IMR-90 (cell line): Measurements from ENCODE around the gene NAA50. TPM values are rescaled to one million over a fixed set of nuclear protein-coding genes. Genes with fewer than 3 reads are reported as not detected.

Experiments
- ATAC-seq: fragments of 200-7000 bp; cut with Tn5 transposase; 2 replicates; pipeline ENCODE4 v1.9.1; 2020; ENCODE audit warnings: low read depth, mild to moderate bottlenecking, moderate library complexity
- BruUV-seq: library from RNA; stranded (reverse); fragments of 400-500 nt; replicated peaks from 2 replicates; lab custom pipeline; 2021; lab: Mats Ljungman, UMichigan
- CTCF ChIA-PET: fragments of 300-600 bp; formaldehyde crosslinking; extraction: SDS; loops from one replicate; lab custom pipeline; 2021; ENCODE audit warnings: antibody characterized with exemption; lab: Yijun Ruan, JAX
- POLR2A ChIA-PET: fragments of 300-600 bp; sonication (Branson Sonifier 250); formaldehyde crosslinking; loops from one replicate; lab custom pipeline; 2022; ENCODE audit warnings: antibody characterized with exemption; ENCODE audit not compliant: unreplicated experiment; lab: Charles Lee
- DNase-seq: peaks from one replicate; pipeline ENCODE4 v3.0.0; 2013
- H2AFZ ChIP-seq: replicated peaks from 2 replicates; pipeline ENCODE3; 2013; ENCODE audit warnings: low read length, mild to moderate bottlenecking; ENCODE audit not compliant: poor library complexity
- H2AK5ac ChIP-seq: 2 replicates; pipeline ENCODE4 v1.6.1; 2013; ENCODE audit warnings: low read depth, low read length, inconsistent platforms
- H2AK9ac ChIP-seq: replicated peaks from 2 replicates; pipeline ENCODE3; 2013; ENCODE audit warnings: mild to moderate bottlenecking, low read depth, low read length, moderate library complexity; ENCODE audit not compliant: poor library complexity
- H2BK120ac ChIP-seq: 2 replicates; pipeline ENCODE4 v1.6.1; 2013; ENCODE audit warnings: low read depth, low read length, inconsistent platforms
- H2BK15ac ChIP-seq: 3 replicates; pipeline ENCODE4 v1.6.1; 2013; ENCODE audit warnings: low read depth, low read length, inconsistent platforms
- H2BK20ac ChIP-seq: 2 replicates; pipeline ENCODE4 v1.6.1; 2013; ENCODE audit warnings: low read depth, mild to moderate bottlenecking, inconsistent platforms, low read length, moderate library complexity
- H2BK5ac ChIP-seq: 2 replicates; pipeline ENCODE4 v1.6.1; 2013; ENCODE audit warnings: mild to moderate bottlenecking, low read depth, low read length, inconsistent platforms; ENCODE audit not compliant: poor library complexity, severe bottlenecking
- H3K14ac ChIP-seq: replicated peaks from 2 replicates; pipeline ENCODE4 v1.6.1; 2013; ENCODE audit warnings: low read depth, low read length, inconsistent platforms
- H3K18ac ChIP-seq: 2 replicates; pipeline ENCODE4 v1.6.1; 2013; ENCODE audit warnings: low read depth, low read length, control low read depth
- H3K23ac ChIP-seq: 2 replicates; pipeline ENCODE4 v1.6.1; 2013; ENCODE audit warnings: low read depth, low read length, inconsistent platforms
- H3K27ac ChIP-seq: 2 replicates; pipeline ENCODE4 v1.5.1; 2013; ENCODE audit warnings: mild to moderate bottlenecking, control low read depth, low read length; ENCODE audit not compliant: insufficient read depth
- H3K27me3 ChIP-seq: 2 replicates; pipeline ENCODE4 v1.6.1; 2013; ENCODE audit warnings: low read length; ENCODE audit not compliant: control insufficient read depth, insufficient read depth
- H3K36me3 ChIP-seq: 2 replicates; pipeline ENCODE4 v1.6.1; 2013; ENCODE audit warnings: low read length, mixed read lengths; ENCODE audit not compliant: control insufficient read depth, insufficient read depth
- H3K4ac ChIP-seq: 2 replicates; pipeline ENCODE4 v1.6.1; 2013; ENCODE audit warnings: low read depth, low read length, inconsistent platforms
- H3K4me1 ChIP-seq: 2 replicates; pipeline ENCODE4 v1.6.1; 2013; ENCODE audit warnings: low read length, mixed read lengths; ENCODE audit not compliant: control insufficient read depth, insufficient read depth
- H3K4me2 ChIP-seq: 2 replicates; pipeline ENCODE4 v1.6.1; 2013; ENCODE audit warnings: low read depth, mild to moderate bottlenecking, control low read depth, low read length, moderate library complexity
- H3K4me3 ChIP-seq: 2 replicates; pipeline ENCODE4 v1.5.1; 2013; ENCODE audit warnings: low read depth, mild to moderate bottlenecking, control low read depth, low read length, moderate library complexity; ENCODE audit not compliant: insufficient read depth
- H3K56ac ChIP-seq: 2 replicates; pipeline ENCODE4 v1.6.1; 2013; ENCODE audit warnings: low read length, inconsistent platforms; ENCODE audit not compliant: insufficient read depth; ENCODE audit errors: extremely low read depth
- H3K79me1 ChIP-seq, 2 experiments: 2 replicates each; pipeline ENCODE4 v1.6.1; 2013; ENCODE audit warnings: low read length in 2 of 2, inconsistent platforms in 1 of 2, low read depth in 1 of 2
- H3K9ac ChIP-seq: 2 replicates; pipeline ENCODE4 v1.6.1; 2013; ENCODE audit warnings: low read depth, low read length, control low read depth
- H3K9me1 ChIP-seq: 2 replicates; pipeline ENCODE4 v1.6.1; 2013; ENCODE audit warnings: low read length, inconsistent platforms; ENCODE audit not compliant: insufficient read depth
- H3K9me3 ChIP-seq: 2 replicates; pipeline ENCODE4 v1.6.1; 2013; ENCODE audit warnings: low read length; ENCODE audit not compliant: control insufficient read depth, insufficient read depth
- H4K20me1 ChIP-seq: 2 replicates; pipeline ENCODE4 v1.6.1; 2013; ENCODE audit warnings: low read length, inconsistent platforms; ENCODE audit not compliant: insufficient read depth
- H4K5ac ChIP-seq: 2 replicates; pipeline ENCODE4 v1.6.1; 2013; ENCODE audit warnings: mild to moderate bottlenecking, low read depth, low read length, control low read depth
- H4K8ac ChIP-seq, 2 experiments: 2 replicates each; pipeline ENCODE4 v1.6.1; 2013; ENCODE audit warnings: low read depth in 2 of 2, low read length in 2 of 2, control low read depth in 1 of 2, inconsistent platforms in 1 of 2
- H4K91ac ChIP-seq: 2 replicates; pipeline ENCODE4 v1.6.1; 2013; ENCODE audit warnings: low read depth, low read length, inconsistent platforms; ENCODE audit not compliant: insufficient read depth
- CEBPB ChIP-seq: IDR thresholded peaks from 2 replicates; pipeline ENCODE4 v1.6.1; 2012; ENCODE audit warnings: low read depth, low read length, improper control_type of control experiment
- CTCF ChIP-seq: conservative IDR thresholded peaks from 2 replicates; pipeline ENCODE4 v1.5.1; 2012; ENCODE audit warnings: mild to moderate bottlenecking, low read depth, low read length, improper control_type of control experiment
- MAFK ChIP-seq: IDR thresholded peaks from 2 replicates; pipeline ENCODE4 v1.6.1; 2012; ENCODE audit warnings: low read depth, low read length, improper control_type of control experiment
- NFE2L2 ChIP-seq: fragments of 150-350 bp; IDR thresholded peaks from 2 replicates; pipeline ENCODE4 v1.6.1; 2016; ENCODE audit warnings: low read depth, mild to moderate bottlenecking, low read length
- WGBS, 2 experiments: methylation state at CpG; one replicate each; pipeline versions ENCODE4 v1.1.5 to v1.1.7; 2013; ENCODE audit warnings: missing lambda C conversion rate in 2 of 2; ENCODE audit not compliant: insufficient read length in 1 of 2; ENCODE audit errors: extremely low coverage in 2 of 2; 5-methylcytosine and 5-hydroxymethylcytosine counted together
- dilution Hi-C: fragments of 300-500 bp; cut with HindIII; formaldehyde crosslinking; loops from one replicate; pipeline ENCODE4 v1.14.3; 2018; ENCODE audit warnings: low sequenced_read_pairs; ENCODE audit not compliant: unreplicated experiment
- in situ Hi-C: fragments of 300-500 bp; cut with MboI; formaldehyde crosslinking; loops from 3 replicates; pipeline ENCODE4 v1.14.3; 2019; ENCODE audit warnings: low sequenced_read_pairs, inconsistent platforms, mixed read lengths
- intact Hi-C: fragments of 100-400 bp; cut with micrococcal nuclease; formaldehyde crosslinking; loops from 2 replicates; pipeline ENCODE4 v1.10.0; 2022
- polyA plus RNA-seq, 3 experiments: library from polyadenylated mRNA; depleted of rRNA; stranded (reverse); fragments of >200 nt; gene quantifications; 2 replicates each; pipeline ENCODE4 v1.2.3, GENCODE V29; 2012; ENCODE audit warnings: low replicate concordance in 1 of 3
- total RNA-seq: library from RNA; depleted of rRNA; stranded (reverse); fragments of >200 nt; gene quantifications from 2 replicates; pipeline ENCODE4 v1.2.3, GENCODE V29; 2012

Gene NAA50
- total and polyA plus RNA-seq, 2 of the 4 experiments (the other 2 are of a cell fraction), result 42.4 to 125 TPM

- BruUV-seq, result no TSS peak
- Histone ChIP-seq H2AK9ac (no peak overlapping the region), H3K14ac (no peak overlapping the region), H3K9me1 (no peaks in the 10 kb centered on the region), H3K4ac (no peak overlapping the region), H3K9me3 (no peaks in the 10 kb centered on the region), H3K4me1 (no peaks in the 10 kb centered on the region), H3K4me3 (no peak overlapping the region), H2BK120ac (no peak overlapping the region), H2AFZ (no peak overlapping the region), H3K36me3 (0 out of 2 replicates have a peak, but pooled peaks cover 3% of the 10 kb centered on the region), H3K79me1 (peaks cover 0 to 16% of the 10 kb centered on the region in 2 experiments; a peak in 2 of 4 replicates), H3K56ac (no peak overlapping the region), H2AK5ac (no peak overlapping the region), H2BK5ac (no peak overlapping the region), H3K27me3 (no peaks in the 10 kb centered on the region), H4K8ac (no peak overlapping the region), H3K18ac (no peak overlapping the region), H4K5ac (no peak overlapping the region), H3K9ac (no peak overlapping the region), H4K91ac (no peak overlapping the region), H4K20me1 (no peaks in the 10 kb centered on the region), H3K23ac (no peak overlapping the region), H3K27ac (no peak overlapping the region), H2BK20ac (no peak overlapping the region), H3K4me2 (no peak overlapping the region), H2BK15ac (no peak overlapping the region)
- WGBS, 2 experiments, result no CpG with 5 or more reads among the region's 4 CpGs
- intact Hi-C loops (no loop called here), in situ Hi-C loops (no loop called here), dilution Hi-C loops (no loop called here)
- ATAC-seq (no peak), DNase-seq (no peak)
- POLR2A ChIA-PET, result no interaction called here
- TF ChIP-seq CTCF (no peak), CEBPB (no peak), MAFK (no peak), NFE2L2 (no peak)
- CTCF ChIA-PET, result no interaction called here
These were observed 67.3 kb downstream of the NAA50 start for GRCh38 chr3:113678773-113679172.
